Lung (tissue), 12 donors: ENCODE results near the gene SETD2. TPM values are rescaled to one million over a fixed set of nuclear protein-coding genes. Genes with fewer than 3 reads are reported as not detected.

Experiments used
- ATAC-seq: fragments of 200-7000 bp; cut with Tn5 transposase; one replicate; pipeline ENCODE4 v1.9.1; 2020; ENCODE audit warnings: moderate number of reproducible peaks; ENCODE audit not compliant: insufficient read depth, low FRiP score
- DNase-seq, 3 donors: peaks; one replicate each; pipeline ENCODE4 v3.0.0-alpha.2; 2013 to 2017
- H3K27ac ChIP-seq, 2 donors: one replicate each; pipeline ENCODE4 v1.5.1; 2013; ENCODE audit warnings: mild to moderate bottlenecking in 2 of 2, moderate library complexity in 2 of 2, control low read depth in 1 of 2, inconsistent platforms in 1 of 2, low read depth in 1 of 2, low read length in 1 of 2
- H3K27me3 ChIP-seq, 3 donors: one replicate each; pipeline ENCODE4 v1.5.1; 2013; ENCODE audit warnings: low read length in 2 of 3; ENCODE audit not compliant: control insufficient read depth in 3 of 3, insufficient read depth in 3 of 3
- H3K36me3 ChIP-seq, 4 donors: one replicate each; pipeline ENCODE4 v1.5.1; 2013; ENCODE audit warnings: low read length in 4 of 4, mild to moderate bottlenecking in 1 of 4, moderate library complexity in 1 of 4; ENCODE audit not compliant: control insufficient read depth in 4 of 4, insufficient read depth in 4 of 4
- H3K4me1 ChIP-seq, 5 donors: one replicate each; pipeline ENCODE4 v1.5.1; 2013; ENCODE audit warnings: low read length in 5 of 5, mild to moderate bottlenecking in 2 of 5, moderate library complexity in 1 of 5; ENCODE audit not compliant: control insufficient read depth in 5 of 5, insufficient read depth in 5 of 5
- H3K4me3 ChIP-seq: one replicate; pipeline ENCODE4 v1.5.1; 2013; ENCODE audit warnings: mild to moderate bottlenecking, control low read depth, moderate library complexity
- H3K9ac ChIP-seq, 2 donors: one replicate each; pipeline ENCODE4 v1.5.1; 2013; ENCODE audit warnings: low read length in 2 of 2, control low read depth in 1 of 2; ENCODE audit not compliant: insufficient read depth in 1 of 2
- H3K9me3 ChIP-seq, 4 donors: one replicate each; pipeline ENCODE4 v1.5.1; 2013; ENCODE audit warnings: low read length in 3 of 4, mild to moderate bottlenecking in 1 of 4, moderate library complexity in 1 of 4; ENCODE audit not compliant: control insufficient read depth in 4 of 4, insufficient read depth in 3 of 4
- CTCF ChIP-seq: IDR thresholded peaks from 2 replicates; pipeline ENCODE4 v1.5.1; 2012; ENCODE audit warnings: mild to moderate bottlenecking; ENCODE audit errors: control extremely low read depth, extremely low read depth
- WGBS, 2 donors: extraction: QIAGEN DNeasy Blood & Tissue Kit; methylation state at CpG; one replicate each; pipeline ENCODE4 v1.1.7; 2013; 5-methylcytosine and 5-hydroxymethylcytosine counted together
- polyA plus RNA-seq, 2 donors: library from polyadenylated mRNA; stranded (reverse); fragments of 200-250 nt; gene quantifications; one replicate each; pipeline ENCODE4 v1.2.1, GENCODE V29; 2013
- total RNA-seq, 2 donors: library from RNA; depleted of rRNA in 1 of 2; stranded (reverse); fragments of >200 nt in 1 of 2; gene quantifications; one replicate each; pipeline ENCODE4 v1.2.1, GENCODE V29; 2014 to 2021
- donor health status: control.
- donor health status: control.
- donor health status: Bipolar disorder and iron deficiency.
- donor health status: healthy.
- donor health status: DM: yes; HTN: yes; CAD: no.

SETD2 gene
- total and polyA plus RNA-seq, 4 donors = 10.4 to 107 (median 25.0) TPM

DNA sequence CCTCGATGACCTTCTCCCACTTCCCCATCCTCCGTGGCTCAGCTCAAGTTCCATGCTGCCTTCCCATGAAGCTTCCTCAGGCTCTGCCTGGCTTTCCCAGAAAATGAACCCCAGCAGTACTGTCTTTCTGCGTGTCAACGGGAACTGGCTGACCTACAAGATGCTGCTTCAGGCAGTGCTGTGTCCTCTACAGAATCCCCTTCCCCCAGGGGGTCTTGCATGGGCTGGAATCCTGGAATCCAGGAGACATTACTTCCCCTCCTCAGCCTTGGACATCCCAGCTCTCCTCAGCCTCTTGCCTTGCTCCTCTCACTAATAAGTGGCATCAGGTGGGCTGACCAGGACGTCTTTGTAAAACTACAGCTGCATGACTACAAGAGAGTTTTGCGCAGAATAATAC, 192.8 kb downstream of the SETD2 start:
- peaks cover 4 to 45% (median 31%) of the 10 kb centered on the region in 5 donors for H3K4me1 ChIP-seq
- no peaks in the 10 kb centered on the region for H3K9me3 ChIP-seq
- H3K27me3 ChIP-seq = no peaks in the 10 kb centered on the region
- H3K36me3 ChIP-seq = peaks cover 0 to 3% (median 2%) of the 10 kb centered on the region in 4 donors
- ATAC-seq = no peak
- no peak for DNase-seq
- WGBS, 2 donors = 41 to 51% methylated on average over 6 of the region's 6 CpGs
- no peak overlapping the region for H3K4me3 ChIP-seq
- peak overlapping the region; percentile 51 to 83 for H3K27ac ChIP-seq
- no peak for TF ChIP-seq CTCF
- H3K9ac ChIP-seq = no peak overlapping the region

GRCh38 chr3:46970391-46971091, 193.4 kb downstream of the SETD2 start:
- H3K4me3 ChIP-seq = no peak overlapping the region
- H3K9me3 ChIP-seq = no peaks in the 10 kb centered on the region
- H3K36me3 ChIP-seq = peaks cover 0 to 5% (median 1%) of the 10 kb centered on the region in 4 donors
- H3K9ac ChIP-seq = peak overlapping the region in 1 of 2 donors; percentile 7
- peaks cover 4 to 50% (median 32%) of the 10 kb centered on the region in 5 donors for H3K4me1 ChIP-seq
- H3K27me3 ChIP-seq = no peaks in the 10 kb centered on the region
- ATAC-seq = peak; percentile 39
- peak overlapping the region; percentile 51 to 83 for H3K27ac ChIP-seq
- no peak for DNase-seq
- TF ChIP-seq CTCF = no peak
- WGBS, 2 donors = 32 to 68% methylated on average over 3 of the region's 3 CpGs

DNA sequence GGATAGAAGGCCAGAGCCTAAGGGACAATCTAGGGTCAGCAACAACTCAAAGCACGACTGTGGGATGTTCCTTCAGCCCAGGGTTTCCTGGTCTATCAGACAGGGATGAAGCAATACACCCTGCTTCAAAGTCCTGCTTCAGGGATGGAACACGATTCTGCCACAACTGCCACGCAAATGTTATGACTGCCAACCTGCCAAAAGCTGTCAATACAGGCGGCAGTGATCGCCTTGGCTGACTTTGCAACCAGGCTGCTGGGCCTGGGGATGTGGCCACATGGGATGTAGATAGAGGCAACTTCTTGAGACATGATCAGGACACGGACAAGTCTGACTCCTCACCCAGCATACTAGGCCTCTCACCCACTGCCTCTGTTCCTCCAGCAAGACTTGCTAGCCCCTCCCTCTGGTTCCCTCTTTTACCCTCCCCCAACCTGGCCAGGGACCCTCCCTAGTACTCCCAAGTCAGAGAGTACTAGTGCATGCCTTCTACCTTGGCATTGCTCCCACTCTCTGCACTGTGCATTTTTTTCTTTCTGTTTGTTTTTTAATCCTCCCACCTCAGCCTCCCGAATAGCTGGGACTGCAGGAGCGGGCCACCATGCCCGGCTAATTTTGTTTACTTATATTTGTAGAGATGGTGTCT, 195.0 kb downstream of the SETD2 start:
- no peaks in the 10 kb centered on the region for H3K9me3 ChIP-seq
- H3K4me3 ChIP-seq = no peak overlapping the region
- peaks cover 0 to 5% (median 4%) of the 10 kb centered on the region in 4 donors for H3K36me3 ChIP-seq
- peak overlapping the region in 1 of 2 donors; percentile 61 for H3K27ac ChIP-seq
- 48 to 49% methylated on average over 9 of the region's 9 CpGs for WGBS, 2 donors
- no peaks in the 10 kb centered on the region for H3K27me3 ChIP-seq
- no peak for DNase-seq
- H3K4me1 ChIP-seq = peaks cover 8 to 47% (median 31%) of the 10 kb centered on the region in 5 donors
- no peak for TF ChIP-seq CTCF
- H3K9ac ChIP-seq = no peak overlapping the region
- ATAC-seq = no peak
